ENCODE measurements around the gene LXN.
A peak's percentile ranks its signal among the peaks of the same experiment; 100 is the strongest.

Gene LXN

DNA sequence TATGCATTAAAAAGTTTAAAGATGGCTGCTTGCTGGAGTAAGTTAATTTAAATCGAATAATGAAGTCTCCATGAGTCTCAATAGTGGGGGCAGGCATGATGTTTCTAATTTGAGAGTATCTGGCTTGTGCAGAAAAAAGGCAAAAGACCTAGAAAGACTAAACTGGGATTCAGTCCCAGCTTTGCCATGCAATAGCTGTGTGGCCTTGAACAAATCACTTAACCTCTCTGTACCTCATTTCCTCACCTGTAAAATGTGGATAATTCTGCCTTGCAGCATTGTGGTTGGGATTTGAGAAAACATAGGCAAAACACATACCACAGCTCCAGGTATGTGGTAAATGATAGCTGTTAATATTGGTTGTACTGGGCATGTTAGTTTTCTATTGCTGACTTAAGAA lies 8.6 kb downstream of the LXN start:
- ChIA-PET CTCF (interaction anchor here (0.9 to 7.8 kb wide), 6 partner anchors 9 to 124 kb away, joined by 3 to 436 read pairs (median 22); partner anchors contain the start of gene LXN), POLR2A (no interaction called here)
- DNase-seq (ENCODE audit: low read depth, low spot score): no peak
- TF ChIP-seq CTCF (IDR thresholded peaks at IDR 0.05; ENCODE audit: insufficient read depth, low read length, missing control alignments): no peak
- H3K4me3 ChIP-seq (ENCODE audit: low read depth, low read length): no peak overlapping the region

DNA sequence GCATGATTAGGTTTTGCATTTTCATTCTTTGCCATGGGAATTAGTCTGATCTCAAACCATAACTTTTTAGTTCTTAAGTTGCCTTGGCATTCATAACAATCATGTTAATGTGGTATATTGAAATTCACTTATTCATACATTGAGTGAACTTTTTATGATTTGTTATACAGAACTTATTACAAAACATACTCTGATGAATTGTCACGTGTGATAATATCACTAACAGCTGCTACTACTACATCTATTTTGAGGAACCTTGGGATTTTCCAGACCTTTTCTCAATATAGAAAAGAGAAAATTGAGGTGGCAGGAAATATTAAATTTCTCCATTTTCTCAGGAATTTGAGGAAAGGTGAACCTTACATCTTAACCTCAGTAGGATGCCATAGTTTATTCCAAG lies 9.2 kb downstream of the LXN start:
- ChIA-PET POLR2A (no interaction called here), CTCF (interaction anchor here (1.0 to 7.8 kb wide), 10 partner anchors 9 to 1131 kb away, joined by 3 to 436 read pairs (median 11); partner anchors contain the start of genes GFM1 and LXN)
- no peak for TF ChIP-seq CTCF (IDR thresholded peaks at IDR 0.05; ENCODE audit: insufficient read depth, low read length, missing control alignments)
- no peak for DNase-seq (ENCODE audit: low read depth, low spot score)
- H3K4me3 ChIP-seq (ENCODE audit: low read depth, low read length): no peak overlapping the region

GRCh38 chr3:158660711-158661110 lies 11.7 kb downstream of the LXN start:
- POLR2A ChIA-PET: no interaction called here
- CTCF ChIA-PET: interaction anchor here (0.6 to 7.8 kb wide), 29 partner anchors 8 to 604 kb away, joined by 3 to 436 read pairs (median 15); partner anchors contain the start of genes GFM1, LXN and MFSD1
- DNase-seq (ENCODE audit: low read depth, low spot score): no peak
- no peak for TF ChIP-seq CTCF (IDR thresholded peaks at IDR 0.05; ENCODE audit: insufficient read depth, low read length, missing control alignments)
- H3K4me3 ChIP-seq (ENCODE audit: low read depth, low read length): no peak overlapping the region

DNA sequence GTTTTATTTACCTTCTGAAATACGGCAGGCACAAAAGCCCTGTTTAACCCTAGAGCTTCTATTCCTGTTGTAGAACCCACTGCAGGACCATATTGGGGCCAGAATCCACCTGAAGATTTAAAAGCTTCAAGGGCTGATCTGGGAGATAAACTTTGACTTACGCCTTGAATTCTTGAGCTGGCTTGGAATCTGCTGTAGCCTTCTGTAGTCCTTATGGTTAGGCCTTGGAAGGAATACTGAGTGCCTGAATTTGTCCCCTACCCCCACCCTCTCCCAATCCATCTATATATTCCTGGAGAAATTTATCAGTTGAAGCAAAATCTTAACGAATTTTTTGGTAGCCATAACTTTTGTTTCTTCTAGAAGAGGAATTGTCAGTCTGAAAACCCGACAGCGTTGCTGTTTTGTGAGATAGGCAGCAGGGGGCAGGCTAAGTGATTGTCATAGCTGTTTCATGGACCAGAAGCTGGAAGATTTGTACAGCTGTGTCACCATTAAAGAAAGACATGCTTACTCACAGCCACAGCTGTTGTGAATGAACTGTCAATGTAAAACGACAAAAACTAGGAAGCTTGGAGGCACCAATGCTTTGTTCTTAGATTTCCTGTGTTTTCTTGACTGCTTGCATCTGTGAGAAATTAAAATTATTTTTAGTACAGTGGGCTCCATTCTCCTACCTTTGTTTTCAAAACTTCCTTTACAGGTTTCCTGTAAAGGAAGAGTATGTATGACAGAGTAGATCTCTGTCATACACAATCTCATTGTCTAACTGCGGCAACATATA lies 12.8 kb downstream of the LXN start:
- peak; percentile 66 for TF ChIP-seq CTCF (IDR thresholded peaks at IDR 0.05; ENCODE audit: insufficient read depth, low read length, missing control alignments)
- peak; percentile 21 for DNase-seq (ENCODE audit: low read depth, low spot score)
- H3K4me3 ChIP-seq (ENCODE audit: low read depth, low read length): no peak overlapping the region
- ChIA-PET CTCF (interaction anchor here (0.7 to 7.8 kb wide), 58 partner anchors 8 to 1166 kb away, joined by 3 to 436 read pairs (median 6); partner anchors contain the start of genes GFM1, LXN, MFSD1 and MLF1), POLR2A (interaction anchor here (1.0 to 1.4 kb wide), 2 partner anchors 15 to 132 kb away, joined by 4 to 5 read pairs; partner anchors contain the start of gene GFM1)

DNA sequence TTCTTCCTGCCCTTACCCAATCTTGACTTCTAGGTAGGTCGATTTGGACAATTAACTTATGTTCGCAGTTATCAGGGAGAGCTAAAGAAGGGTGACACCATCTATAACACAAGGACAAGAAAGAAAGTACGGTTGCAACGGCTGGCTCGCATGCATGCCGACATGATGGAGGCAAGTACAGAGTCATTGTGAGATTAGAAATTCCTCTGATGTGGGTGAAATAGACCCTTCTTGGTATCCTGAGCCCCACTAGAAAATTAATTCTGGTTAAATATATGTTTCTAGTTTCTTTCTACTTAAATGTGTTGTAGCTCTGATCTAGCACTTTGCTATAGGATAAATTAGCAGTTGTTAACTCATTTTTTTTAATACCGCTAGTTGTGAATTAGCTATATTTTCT lies 13.6 kb downstream of the LXN start:
- no peak overlapping the region for H3K4me3 ChIP-seq (ENCODE audit: low read depth, low read length)
- no peak for TF ChIP-seq CTCF (IDR thresholded peaks at IDR 0.05; ENCODE audit: insufficient read depth, low read length, missing control alignments)
- DNase-seq (ENCODE audit: low read depth, low spot score): no peak
- POLR2A ChIA-PET: interaction anchor here (0.7 to 1.4 kb wide), 2 partner anchors 15 to 59 kb away, joined by 3 to 5 read pairs; partner anchors contain the start of gene GFM1
- CTCF ChIA-PET: interaction anchor here (0.7 to 7.8 kb wide), 45 partner anchors 7 to 1127 kb away, joined by 3 to 436 read pairs (median 7); partner anchors contain the start of genes GFM1, LXN and MFSD1

DNA sequence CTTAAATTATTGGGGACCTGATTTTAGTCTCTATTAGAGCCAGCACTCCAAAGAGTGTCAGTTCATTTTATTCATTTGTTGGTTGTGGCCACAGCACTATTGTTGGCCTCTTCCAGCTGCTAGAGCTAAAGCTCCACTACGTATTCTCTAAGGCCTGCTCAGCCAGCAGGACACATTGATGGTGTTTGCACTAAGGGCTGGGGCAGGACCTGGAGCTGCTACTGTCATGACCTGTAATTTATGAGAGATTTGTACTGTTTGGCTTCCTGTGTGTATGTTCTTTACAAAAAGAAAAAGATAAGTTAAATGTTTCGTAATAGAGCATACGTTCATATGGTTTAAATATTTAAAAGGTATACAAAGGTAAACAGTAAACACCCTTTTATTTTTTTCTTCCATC lies 20.0 kb downstream of the LXN start:
- TF ChIP-seq CTCF (IDR thresholded peaks at IDR 0.05; ENCODE audit: insufficient read depth, low read length, missing control alignments): no peak
- POLR2A ChIA-PET: no interaction called here
- CTCF ChIA-PET: interaction anchor here (0.6 to 4.3 kb wide), 9 partner anchors 7 to 139 kb away, joined by 3 to 23 read pairs (median 8); partner anchors contain the start of gene GFM1
- H3K4me3 ChIP-seq (ENCODE audit: low read depth, low read length): no peak overlapping the region
- no peak for DNase-seq (ENCODE audit: low read depth, low spot score)

Measured in AG04449 (cell line).